HUES64 (cell line): ENCODE measurements around the gene JAZF1.

Experiments
- H3K27ac ChIP-seq: 2 replicates; pipeline ENCODE4 v1.7.0; 2013; ENCODE audit warnings: low read depth, low read length, inconsistent platforms
- H3K27me3 ChIP-seq: 2 replicates; pipeline ENCODE4 v1.6.1; 2013; ENCODE audit warnings: mild to moderate bottlenecking, low read length; ENCODE audit not compliant: insufficient read depth
- H3K36me3 ChIP-seq: 2 replicates; pipeline ENCODE4 v1.6.1; 2013; ENCODE audit warnings: mild to moderate bottlenecking, low read length; ENCODE audit not compliant: insufficient read depth
- H3K4me1 ChIP-seq: 2 replicates; pipeline ENCODE4 v1.6.1; 2013; ENCODE audit warnings: mild to moderate bottlenecking, low read length, moderate library complexity; ENCODE audit not compliant: insufficient read depth
- H3K4me3 ChIP-seq: 2 replicates; pipeline ENCODE4 v1.5.1; 2013; ENCODE audit warnings: mild to moderate bottlenecking, low read length, moderate library complexity
- H3K9ac ChIP-seq: 2 replicates; pipeline ENCODE4 v1.6.1; 2013; ENCODE audit warnings: mild to moderate bottlenecking, low read depth, low read length
- H3K9me3 ChIP-seq: 2 replicates; pipeline ENCODE4 v1.6.1; 2013; ENCODE audit warnings: low read depth, low read length; ENCODE audit not compliant: insufficient read depth
- WGBS: fragments of 150-250, 120-280 bp; methylation state at CpG from one replicate; pipeline ENCODE4 v1.1.7; 2013; ENCODE audit warnings: missing lambda C conversion rate; 5-methylcytosine and 5-hydroxymethylcytosine counted together

Gene JAZF1

GRCh38 chr7:27906385-27907091 lies 274.1 kb downstream of the JAZF1 start:
- Histone ChIP-seq H3K4me3 (no peak overlapping the region), H3K9me3 (no peaks in the 10 kb centered on the region), H3K36me3 (no peaks in the 10 kb centered on the region), H3K27me3 (no peaks in the 10 kb centered on the region), H3K27ac (0 out of 2 replicates have a peak overlapping the region, but pooled peaks have one; percentile 1), H3K9ac (no peak overlapping the region), H3K4me1 (peaks cover 52% of the 10 kb centered on the region)
- 34% methylated on average over 3 of the region's 4 CpGs for WGBS

- Histone ChIP-seq H3K27ac (0 out of 2 replicates have a peak overlapping the region, but pooled peaks have one; percentile 1), H3K9ac (no peak overlapping the region), H3K9me3 (no peaks in the 10 kb centered on the region), H3K4me3 (no peak overlapping the region), H3K27me3 (no peaks in the 10 kb centered on the region), H3K4me1 (peaks cover 47% of the 10 kb centered on the region), H3K36me3 (no peaks in the 10 kb centered on the region)
- WGBS = 59% methylated on average over 4 of the region's 4 CpGs
These were observed 274.6 kb downstream of the JAZF1 start for GRCh38 chr7:27905951-27906350.

DNA sequence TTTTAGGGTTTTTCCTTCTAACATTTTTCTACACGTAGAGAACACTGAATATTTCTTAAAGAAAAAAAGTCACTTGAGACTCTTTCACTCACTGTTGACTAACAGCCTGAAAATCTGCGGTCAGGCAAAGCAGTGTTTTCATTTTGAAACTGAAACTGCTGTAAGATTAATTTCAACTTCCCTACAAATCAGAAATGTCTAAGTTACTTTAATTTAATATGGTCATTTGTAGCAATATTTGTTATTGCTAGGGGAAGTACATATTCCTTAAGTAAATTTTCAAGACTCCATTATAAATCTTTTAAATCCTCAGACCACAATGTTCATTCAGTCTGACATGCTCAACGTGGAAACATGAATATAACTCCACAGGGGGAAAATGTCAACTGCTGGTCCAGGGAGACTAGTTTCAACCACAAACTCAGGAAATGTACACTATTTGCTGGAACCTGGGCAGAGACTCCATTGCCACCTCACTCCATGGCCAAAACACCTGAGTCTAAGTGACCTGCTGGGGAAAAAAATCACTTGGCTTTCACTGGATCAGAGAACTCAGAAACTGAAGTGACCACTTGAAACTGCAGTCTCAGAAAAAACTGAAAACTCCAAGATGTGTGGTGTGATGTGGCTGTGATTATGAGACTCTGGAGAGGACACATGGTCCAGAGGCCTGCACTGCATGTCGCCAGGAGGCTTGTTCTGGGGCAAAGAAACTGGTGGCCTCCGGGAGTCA lies 279.4 kb downstream of the JAZF1 start:
- no peak overlapping the region for H3K9ac ChIP-seq
- WGBS = 88% methylated on average over 5 of the region's 5 CpGs
- no peak overlapping the region for H3K27ac ChIP-seq
- no peaks in the 10 kb centered on the region for H3K9me3 ChIP-seq
- H3K4me3 ChIP-seq = no peak overlapping the region
- H3K4me1 ChIP-seq = peaks cover 25% of the 10 kb centered on the region
- H3K27me3 ChIP-seq = no peaks in the 10 kb centered on the region
- H3K36me3 ChIP-seq = no peaks in the 10 kb centered on the region

DNA sequence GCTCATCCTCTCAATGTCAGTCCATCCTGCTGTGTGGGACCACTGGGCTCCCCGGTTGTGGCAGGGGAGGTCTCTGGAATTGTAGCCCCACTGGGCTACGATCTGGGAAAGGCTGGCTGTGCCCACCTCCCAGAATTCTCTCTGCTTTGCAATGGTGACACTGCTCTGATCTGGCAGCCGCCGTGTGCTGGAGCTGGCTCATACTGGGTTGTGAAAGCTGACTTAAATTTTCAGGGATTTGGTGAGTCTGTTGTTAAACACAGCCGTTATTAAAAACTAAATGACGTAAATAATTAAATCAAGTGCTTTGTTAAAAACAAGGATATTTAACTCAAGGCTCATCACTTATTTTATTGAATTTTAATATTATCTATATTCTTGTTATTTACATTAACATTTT lies 280.6 kb downstream of the JAZF1 start:
- H3K27me3 ChIP-seq = no peaks in the 10 kb centered on the region
- no peak overlapping the region for H3K4me3 ChIP-seq
- H3K9ac ChIP-seq = no peak overlapping the region
- H3K36me3 ChIP-seq = no peaks in the 10 kb centered on the region
- 91% methylated on average over 5 of the region's 6 CpGs for WGBS
- H3K9me3 ChIP-seq = no peaks in the 10 kb centered on the region
- peaks cover 19% of the 10 kb centered on the region; the same call in 1 of the 2 replicates for H3K4me1 ChIP-seq
- H3K27ac ChIP-seq = no peak overlapping the region

DNA sequence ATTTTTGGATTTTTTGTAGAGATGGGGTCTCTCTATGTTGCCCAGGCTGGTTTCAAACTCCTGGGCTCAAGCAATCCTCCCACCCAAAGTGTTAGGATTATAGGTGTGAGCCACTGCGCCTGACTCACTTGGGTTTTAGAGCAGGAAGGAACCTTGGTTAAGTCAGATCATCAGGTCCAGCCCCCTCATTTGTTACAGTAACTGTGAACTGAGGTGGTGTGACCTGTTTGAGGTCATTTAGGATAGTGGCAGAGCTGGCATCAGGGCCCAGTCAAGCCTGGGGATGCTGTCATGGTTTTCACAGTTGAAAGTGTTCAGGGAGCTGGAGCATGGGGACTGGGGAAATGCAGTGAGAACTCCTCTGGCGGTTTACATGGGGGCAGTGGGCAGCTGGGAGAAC lies 281.0 kb downstream of the JAZF1 start:
- no peaks in the 10 kb centered on the region for H3K27me3 ChIP-seq
- 91% methylated on average over 2 of the region's 2 CpGs for WGBS
- no peak overlapping the region for H3K27ac ChIP-seq
- peaks cover 19% of the 10 kb centered on the region; the same call in 1 of the 2 replicates for H3K4me1 ChIP-seq
- H3K9ac ChIP-seq = no peak overlapping the region
- no peak overlapping the region for H3K4me3 ChIP-seq
- no peaks in the 10 kb centered on the region for H3K36me3 ChIP-seq
- no peaks in the 10 kb centered on the region for H3K9me3 ChIP-seq

DNA sequence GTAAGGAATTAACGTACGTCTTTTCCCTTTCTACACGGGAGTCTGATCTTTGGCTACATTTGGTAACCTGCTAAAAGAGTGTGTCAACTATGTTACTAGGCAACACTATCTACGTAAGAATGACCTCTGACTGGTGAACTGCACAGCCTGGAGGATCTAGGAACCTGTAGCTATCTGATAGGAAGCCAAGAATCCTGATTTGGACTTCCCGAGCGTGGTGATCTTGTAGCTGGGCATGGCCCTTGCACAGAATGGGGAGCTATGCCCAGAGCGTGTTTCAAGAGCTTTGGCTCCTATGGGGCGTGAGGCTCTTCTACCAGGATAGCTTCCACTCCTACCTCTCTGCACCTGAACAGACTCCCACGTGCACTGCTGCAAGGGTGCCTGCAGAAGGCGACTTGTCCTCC lies 283.2 kb downstream of the JAZF1 start:
- no peak overlapping the region for H3K4me3 ChIP-seq
- no peak overlapping the region for H3K9ac ChIP-seq
- 89% methylated on average over 10 of the region's 10 CpGs for WGBS
- H3K36me3 ChIP-seq = no peaks in the 10 kb centered on the region
- H3K9me3 ChIP-seq = no peaks in the 10 kb centered on the region
- H3K27ac ChIP-seq = no peak overlapping the region
- no peaks in the 10 kb centered on the region for H3K27me3 ChIP-seq
- peaks cover 19% of the 10 kb centered on the region; the same call in 1 of the 2 replicates for H3K4me1 ChIP-seq

GRCh38 chr7:27897001-27897400 lies 283.6 kb downstream of the JAZF1 start:
- Histone ChIP-seq H3K9ac (no peak overlapping the region), H3K36me3 (no peaks in the 10 kb centered on the region), H3K9me3 (no peaks in the 10 kb centered on the region), H3K27me3 (no peaks in the 10 kb centered on the region), H3K4me3 (no peak overlapping the region), H3K4me1 (peaks cover 19% of the 10 kb centered on the region; the same call in 1 of the 2 replicates), H3K27ac (no peak overlapping the region)
- 82% methylated on average over 6 of the region's 6 CpGs for WGBS

- no peaks in the 10 kb centered on the region for H3K36me3 ChIP-seq
- H3K27ac ChIP-seq = no peak overlapping the region
- no peak overlapping the region for H3K9ac ChIP-seq
- H3K27me3 ChIP-seq = no peaks in the 10 kb centered on the region
- H3K4me3 ChIP-seq = no peak overlapping the region
- no peaks in the 10 kb centered on the region for H3K9me3 ChIP-seq
- H3K4me1 ChIP-seq = peaks cover 19% of the 10 kb centered on the region; the same call in 1 of the 2 replicates
These were observed 285.0 kb downstream of the JAZF1 start for GRCh38 chr7:27895551-27895950.

DNA sequence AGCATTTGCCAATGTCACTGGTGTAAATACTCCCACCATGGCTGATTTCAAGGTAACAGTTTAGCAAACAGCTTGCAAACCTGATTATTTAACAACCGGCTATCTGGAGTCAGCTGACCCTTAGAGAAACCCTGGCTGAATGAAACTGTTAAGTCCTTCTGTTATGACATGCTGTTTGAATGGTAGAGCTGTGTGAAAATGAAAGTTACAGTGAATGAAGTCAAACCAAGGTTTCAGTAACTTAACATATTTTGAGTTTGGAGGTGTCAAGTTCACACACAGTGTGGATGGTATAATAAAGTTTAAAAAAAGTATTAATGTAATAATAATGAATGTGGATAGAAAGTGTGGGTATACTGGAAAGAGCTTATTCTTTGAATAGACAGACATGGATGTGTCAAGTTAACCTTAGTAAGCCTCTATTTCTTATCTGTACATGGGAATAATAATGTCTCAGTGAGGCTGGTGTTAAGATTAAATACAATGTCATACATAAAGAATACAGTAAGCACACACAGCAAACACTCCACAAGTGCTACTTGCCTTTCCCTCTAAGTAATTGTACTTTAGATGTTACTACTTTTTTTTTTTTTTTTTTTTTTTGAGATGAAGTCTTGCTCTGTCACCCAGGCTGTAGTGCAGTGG lies 290.3 kb downstream of the JAZF1 start:
- Histone ChIP-seq H3K27ac (no peak overlapping the region), H3K36me3 (no peaks in the 10 kb centered on the region), H3K4me1 (no peaks in the 10 kb centered on the region), H3K27me3 (no peaks in the 10 kb centered on the region), H3K4me3 (no peak overlapping the region), H3K9ac (no peak overlapping the region), H3K9me3 (no peaks in the 10 kb centered on the region)
- 95% methylated on average over 1 of the region's 1 CpG for WGBS

DNA sequence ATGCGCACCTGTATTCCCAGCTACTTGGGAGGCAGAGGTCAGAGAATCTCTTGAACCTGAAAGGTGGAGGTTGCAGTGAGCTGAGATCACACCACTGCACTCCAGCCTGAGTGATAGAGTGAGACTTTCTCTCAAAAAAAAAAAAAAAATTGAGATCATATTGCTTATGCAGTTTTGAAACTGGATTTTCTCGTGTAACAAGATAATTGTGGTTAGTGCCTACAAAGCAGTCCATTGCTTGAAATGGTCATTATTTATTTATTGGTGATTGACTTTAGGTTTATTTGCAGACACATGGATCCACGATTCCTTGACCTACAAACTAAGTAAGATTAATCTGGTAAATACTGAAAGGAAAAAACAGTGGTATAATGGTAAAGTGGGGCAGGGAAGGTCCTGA lies 290.8 kb downstream of the JAZF1 start:
- Histone ChIP-seq H3K27ac (no peak overlapping the region), H3K4me3 (no peak overlapping the region), H3K9ac (no peak overlapping the region), H3K9me3 (no peaks in the 10 kb centered on the region), H3K27me3 (no peaks in the 10 kb centered on the region), H3K4me1 (0 out of 2 replicates have a peak, but pooled peaks cover 2% of the 10 kb centered on the region), H3K36me3 (no peaks in the 10 kb centered on the region)
- WGBS = 96% methylated on average over 3 of the region's 3 CpGs

- no peaks in the 10 kb centered on the region for H3K9me3 ChIP-seq
- H3K36me3 ChIP-seq = no peaks in the 10 kb centered on the region
- peaks cover 12% of the 10 kb centered on the region for H3K4me1 ChIP-seq
- 93% methylated on average over 5 of the region's 5 CpGs for WGBS
- no peak overlapping the region for H3K9ac ChIP-seq
- no peak overlapping the region for H3K4me3 ChIP-seq
- H3K27ac ChIP-seq = no peak overlapping the region
- no peaks in the 10 kb centered on the region for H3K27me3 ChIP-seq
These were observed 291.9 kb downstream of the JAZF1 start for GRCh38 chr7:27888736-27889135.
